Measurements from ENCODE around the gene TTC13.
A peak's percentile ranks its signal among the peaks of the same experiment; 100 is the strongest.

TTC13 gene

GRCh38 chr1:230905733-230906132 is 72.9 kb downstream of the TTC13 start:
- no peak for DNase-seq

DNA sequence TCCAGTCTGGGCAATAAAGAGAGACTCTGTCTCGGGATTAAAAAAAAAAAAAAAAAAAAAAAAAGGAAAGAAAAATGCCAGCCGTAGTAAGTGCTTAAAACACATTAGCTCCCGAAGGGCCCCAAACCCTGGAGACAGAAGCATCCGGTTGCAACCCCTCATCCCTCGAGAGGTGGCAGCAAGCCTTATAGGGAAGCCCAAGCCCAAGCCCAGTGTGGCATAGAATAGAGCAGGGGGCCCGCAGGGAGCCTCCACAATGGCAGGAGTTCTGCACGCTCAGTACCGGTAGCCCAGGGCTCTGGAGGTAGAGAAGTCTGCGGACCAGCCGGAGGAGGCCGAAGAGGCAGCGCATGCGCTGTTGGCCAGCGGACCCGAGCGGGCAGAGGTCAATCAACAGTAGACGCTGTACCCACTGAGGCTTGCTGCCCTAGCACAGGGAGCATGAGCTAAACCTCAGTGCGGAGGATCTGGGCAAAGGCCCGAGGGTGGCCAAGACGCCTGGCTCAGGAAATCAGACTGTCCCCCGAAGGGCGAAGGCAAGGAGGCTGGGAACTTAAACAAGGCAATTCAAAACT is 76.2 kb downstream of the TTC13 start:
- no peak for DNase-seq

DNA sequence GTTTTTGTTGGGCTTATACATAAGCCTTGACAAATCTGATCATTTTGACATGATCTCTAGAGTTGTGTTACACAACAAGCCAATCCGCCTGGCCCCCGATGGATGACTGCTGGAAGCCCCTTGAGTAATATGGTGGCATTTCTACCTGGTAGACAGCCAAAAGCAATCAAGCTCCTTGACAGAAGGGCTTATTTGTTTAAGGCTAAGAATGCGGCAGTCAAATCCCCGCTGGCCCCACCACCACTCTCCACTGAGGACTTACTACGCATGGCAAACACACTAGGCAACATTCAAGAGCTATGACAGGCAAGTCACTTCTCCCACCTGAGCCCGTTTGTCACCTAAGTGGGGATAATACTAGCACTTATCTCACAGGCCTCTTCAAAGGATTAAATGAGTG is 77.0 kb downstream of the TTC13 start:
- no peak for DNase-seq

- no peak for DNase-seq
Measured at GRCh38 chr1:230900984-230901383, 77.7 kb downstream of the TTC13 start.

- DNase-seq = no peak
Measured at GRCh38 chr1:230899841-230900251, 78.8 kb downstream of the TTC13 start.

DNA sequence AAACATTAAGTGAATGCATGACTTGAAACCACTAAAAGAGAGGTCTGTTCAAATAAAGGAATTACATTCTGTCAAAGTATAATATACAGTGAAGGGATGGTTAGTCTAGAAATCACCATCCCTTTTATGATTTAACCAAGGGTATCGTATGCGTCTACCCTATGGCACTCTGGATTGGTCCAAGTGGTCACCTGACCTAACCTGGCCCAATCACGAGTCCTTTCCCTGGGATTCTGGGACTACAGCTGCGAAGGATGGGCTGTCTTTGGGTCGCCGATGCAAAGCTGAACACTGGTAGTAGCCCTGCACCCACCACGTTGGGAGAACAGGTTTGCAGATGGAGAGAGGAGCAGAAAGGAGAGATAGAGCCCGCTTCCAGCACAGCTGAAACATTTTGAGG is 79.9 kb downstream of the TTC13 start:
- no peak for DNase-seq

DNA sequence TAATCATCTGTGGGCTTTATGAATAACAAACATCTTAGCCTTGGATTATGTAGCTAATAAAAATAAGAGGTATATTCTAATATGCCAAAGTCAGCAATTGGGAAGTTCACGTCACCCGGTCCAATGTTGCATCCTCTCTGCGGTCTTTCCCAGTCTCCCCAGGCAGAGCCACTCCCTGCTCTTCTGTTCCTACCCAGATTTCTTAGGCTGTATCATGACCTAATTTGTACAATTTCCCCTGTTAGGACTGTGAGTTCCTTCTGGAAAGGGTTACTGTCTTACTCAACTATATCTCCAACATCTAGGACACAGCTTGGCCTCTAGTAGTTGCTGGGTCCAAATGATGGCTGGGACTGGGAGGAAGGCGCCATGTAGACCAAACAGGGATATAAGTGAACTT is 80.5 kb downstream of the TTC13 start:
- DNase-seq = no peak

GRCh38 chr1:230896779-230897178 is 81.9 kb downstream of the TTC13 start:
- DNase-seq = no peak

- DNase-seq = no peak
Measured at GRCh38 chr1:230895452-230895851, 83.2 kb downstream of the TTC13 start.

DNA sequence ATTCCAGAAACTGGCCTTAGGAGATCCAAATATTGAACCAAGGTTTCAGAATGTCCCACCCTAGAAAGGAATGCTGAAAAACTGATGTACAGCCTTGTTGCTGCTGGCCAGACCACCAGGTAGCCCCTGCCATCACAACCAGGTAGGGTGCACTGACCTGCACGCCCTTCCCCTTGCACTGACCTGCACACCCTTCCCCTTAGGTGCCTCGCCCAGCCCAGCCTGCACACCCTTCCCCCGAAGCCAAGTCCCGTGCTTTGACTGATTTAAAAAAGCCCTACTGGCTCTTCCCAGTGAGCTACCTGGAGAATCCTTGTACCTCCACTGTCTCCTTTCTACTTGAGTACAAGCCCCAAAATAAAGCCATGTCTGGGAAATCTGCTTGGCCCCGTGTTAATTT is 84.0 kb downstream of the TTC13 start:
- no peak for DNase-seq

GRCh38 chr1:230894032-230894431 is 84.6 kb downstream of the TTC13 start:
- no peak for DNase-seq

- DNase-seq = no peak
Measured at GRCh38 chr1:230892018-230892491, 86.6 kb downstream of the TTC13 start.

- DNase-seq = no peak
Measured at GRCh38 chr1:230891413-230891812, 87.2 kb downstream of the TTC13 start.

DNA sequence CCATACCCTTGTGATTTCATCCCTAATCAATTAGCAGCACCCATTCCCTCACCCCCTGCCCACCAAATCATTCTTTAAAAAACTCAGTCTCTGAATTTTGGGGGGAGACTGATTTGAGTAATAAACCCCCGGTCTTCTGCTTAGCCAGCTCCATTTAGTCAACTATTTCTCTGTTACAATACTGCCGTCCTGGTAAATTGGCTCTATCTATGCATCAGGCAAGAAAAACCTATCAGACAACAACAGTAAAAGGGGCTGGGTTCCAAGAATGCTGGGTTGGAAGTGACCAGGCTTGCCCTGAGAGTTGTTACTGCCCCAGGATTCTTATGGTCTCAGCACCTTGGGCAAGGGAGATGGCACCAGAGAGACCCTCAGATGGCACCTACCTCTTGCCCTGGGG is 94.0 kb downstream of the TTC13 start:
- no peak for DNase-seq

DNA sequence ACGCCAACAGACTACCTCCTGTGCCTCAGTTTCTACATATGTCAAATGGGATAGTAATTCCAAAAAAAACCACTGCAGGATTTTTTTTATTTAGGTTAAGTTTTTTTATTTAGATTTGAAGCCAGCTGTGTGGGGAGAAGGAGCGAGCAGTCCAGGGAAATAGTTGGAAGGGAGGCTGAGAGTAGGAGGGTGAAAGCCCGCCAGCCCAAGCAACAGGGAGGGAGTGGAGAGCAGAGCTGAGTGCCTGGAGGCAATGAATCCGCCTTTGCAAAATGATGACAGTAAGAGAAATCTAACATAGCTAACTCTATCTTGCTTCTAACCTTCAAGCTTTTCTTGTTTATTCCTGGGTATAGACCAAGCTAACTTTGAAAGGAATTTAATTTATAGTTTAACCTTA is 94.7 kb downstream of the TTC13 start:
- DNase-seq = no peak

- DNase-seq = no peak
Measured at GRCh38 chr1:230879778-230880177, 98.9 kb downstream of the TTC13 start.

- DNase-seq = no peak
Measured at GRCh38 chr1:230878591-230878990, 100.1 kb downstream of the TTC13 start.

DNA sequence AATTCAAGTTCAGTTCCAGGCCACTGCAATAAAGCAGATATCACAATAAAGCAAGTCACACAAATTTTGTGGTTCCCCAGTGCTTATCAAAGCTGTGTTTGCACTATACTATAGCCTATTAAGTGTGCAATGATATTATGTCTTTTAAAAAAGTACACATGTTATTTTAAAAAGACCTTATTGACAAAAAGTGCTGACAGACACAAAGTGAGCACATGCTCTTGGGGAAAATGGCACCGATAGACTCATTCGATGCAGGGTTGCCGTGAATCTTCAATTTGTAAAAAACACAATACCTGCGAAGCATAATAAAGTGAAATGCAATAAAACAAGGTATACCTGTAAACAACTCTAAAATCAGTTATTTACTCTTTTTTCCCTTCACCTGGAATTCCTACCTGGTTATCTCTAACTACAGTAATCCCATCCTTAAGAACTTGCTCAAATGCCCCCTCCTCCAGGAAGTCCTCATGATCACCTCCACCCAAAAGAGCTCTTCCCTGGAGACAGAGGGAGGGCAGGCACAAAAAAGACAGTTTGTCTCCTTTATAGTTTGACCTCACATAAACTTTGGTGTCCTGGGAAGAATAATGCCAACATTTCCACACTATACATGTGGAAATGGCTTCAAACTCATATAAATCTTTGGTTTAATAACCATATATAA is 100.6 kb downstream of the TTC13 start:
- no peak for DNase-seq

DNA sequence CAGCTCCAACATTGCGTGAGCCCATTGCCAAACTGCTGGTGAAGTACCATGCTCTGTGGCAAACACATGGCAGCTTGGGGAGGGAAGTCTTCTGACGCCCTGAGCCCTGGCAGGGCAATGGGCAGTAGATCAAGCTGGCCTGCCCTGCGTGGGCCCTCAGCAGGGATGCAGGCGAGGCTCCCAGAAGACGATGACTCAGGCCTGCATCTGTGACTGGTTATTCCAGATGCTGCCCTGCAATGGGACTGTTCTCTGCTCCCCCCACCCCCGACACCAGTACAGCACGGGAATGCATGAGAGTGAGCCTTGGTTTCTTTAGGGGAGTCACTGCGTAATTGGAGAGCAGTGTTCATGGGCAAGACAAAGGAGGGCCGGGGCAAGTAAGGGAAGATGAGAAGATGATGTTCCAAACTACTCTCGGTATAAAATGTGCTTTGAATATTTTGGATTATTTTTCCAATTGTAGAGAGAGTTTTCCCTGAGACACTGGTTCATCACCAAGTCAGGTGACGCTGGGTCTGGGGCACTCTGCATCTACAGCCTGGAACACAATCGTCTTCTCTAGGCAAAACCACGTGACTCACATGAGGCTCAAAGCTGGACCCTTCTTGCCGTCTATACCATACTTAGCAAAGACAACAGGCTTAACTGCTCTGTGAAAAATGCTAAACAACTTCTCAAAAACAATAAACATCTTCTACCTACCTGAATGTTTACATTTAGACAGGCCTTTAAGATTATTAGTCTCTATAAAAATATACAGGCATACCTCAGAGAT is 101.3 kb downstream of the TTC13 start:
- DNase-seq = no peak

DNA sequence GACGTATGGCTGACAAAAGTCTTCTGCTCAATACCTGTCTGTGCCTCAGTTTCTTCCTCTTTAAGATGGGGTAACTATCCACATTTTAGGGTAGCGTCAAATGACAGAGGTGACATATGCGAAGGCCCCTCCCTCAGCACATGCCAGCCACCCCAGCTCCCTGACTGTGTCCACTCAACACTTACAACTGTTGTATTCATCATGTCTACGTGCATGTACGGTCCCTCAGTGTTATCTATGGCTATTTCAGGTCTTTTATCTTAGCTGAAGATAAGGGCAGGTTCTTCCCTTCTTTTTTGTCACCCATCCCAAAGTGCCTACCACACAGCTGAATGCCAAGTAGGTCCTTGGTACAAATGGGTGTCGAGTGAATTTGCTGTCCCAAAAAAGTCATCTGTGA is 102.0 kb downstream of the TTC13 start:
- no peak for DNase-seq

GRCh38 chr1:230875370-230875769 is 103.3 kb downstream of the TTC13 start:
- no peak for DNase-seq

- DNase-seq = no peak
Measured at GRCh38 chr1:230870916-230871315, 107.7 kb downstream of the TTC13 start.

- no peak for DNase-seq
Measured at GRCh38 chr1:230869500-230869899, 109.2 kb downstream of the TTC13 start.

DNA sequence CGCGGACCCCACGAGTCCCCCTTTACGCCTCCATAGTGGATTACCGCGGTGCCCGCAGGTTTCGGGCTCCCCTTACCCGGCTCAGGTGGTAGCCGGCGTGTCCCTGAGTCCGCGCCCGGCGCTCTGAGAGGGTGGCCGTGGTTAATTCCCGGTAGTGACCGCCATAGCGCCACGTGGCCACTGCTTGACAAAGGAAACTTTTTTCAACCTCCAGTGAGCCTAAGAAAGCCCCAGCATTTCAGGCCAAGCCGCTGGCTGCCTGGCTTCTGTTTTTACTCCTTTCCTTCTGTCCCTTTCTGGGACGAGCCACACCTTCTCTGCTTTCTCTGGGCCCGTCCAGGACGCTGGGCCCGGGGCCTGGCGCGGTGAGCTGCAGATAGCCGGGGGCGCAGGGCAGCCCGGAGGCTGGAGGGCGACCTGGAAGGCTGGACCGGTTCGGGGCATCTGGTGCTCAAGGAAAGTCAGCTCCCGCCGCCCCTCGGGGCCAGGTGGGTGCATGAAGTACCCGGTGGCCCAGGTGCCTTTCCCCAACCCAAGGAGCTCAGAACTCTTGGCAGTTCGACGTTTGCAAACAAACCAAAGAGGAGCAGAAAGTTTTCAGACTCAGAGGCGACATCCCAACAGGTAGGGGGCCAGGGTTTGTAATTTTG is 109.8 kb downstream of the TTC13 start:
- DNase-seq = peak; percentile 6

Data from CD4-positive, alpha-beta T cell treated with Interleukin-4 for 4 hours (primary cell).